ENCODE results near the gene ZNF683.

GRCh38 chr1:26413031-26413430 is 40.5 kb upstream of the ZNF683 start:
- TF ChIP-seq CTCF (conservative IDR thresholded peaks at IDR 0.05; ENCODE audit: low read depth, low read length) (no peak), POLR2A (IDR thresholded peaks at IDR 0.05; ENCODE audit: low read depth, low read length) (no peak), ELK1 (IDR thresholded peaks at IDR 0.05; ENCODE audit: borderline replicate concordance, low read depth, low read length) (no peak), BHLHE40 (IDR thresholded peaks at IDR 0.05; ENCODE audit: low read depth, low read length) (no peak), RAD21 (IDR thresholded peaks at IDR 0.05; ENCODE audit: low read length) (no peak), SMC3 (IDR thresholded peaks at IDR 0.05; ENCODE audit: low read depth, low read length) (no peak), RCOR1 (IDR thresholded peaks at IDR 0.05; ENCODE audit: insufficient replicate concordance, low read length) (no peak), CEBPB (IDR thresholded peaks at IDR 0.05; ENCODE audit: low read depth, low read length) (no peak)
- TF ChIP-seq, protein P1, sequence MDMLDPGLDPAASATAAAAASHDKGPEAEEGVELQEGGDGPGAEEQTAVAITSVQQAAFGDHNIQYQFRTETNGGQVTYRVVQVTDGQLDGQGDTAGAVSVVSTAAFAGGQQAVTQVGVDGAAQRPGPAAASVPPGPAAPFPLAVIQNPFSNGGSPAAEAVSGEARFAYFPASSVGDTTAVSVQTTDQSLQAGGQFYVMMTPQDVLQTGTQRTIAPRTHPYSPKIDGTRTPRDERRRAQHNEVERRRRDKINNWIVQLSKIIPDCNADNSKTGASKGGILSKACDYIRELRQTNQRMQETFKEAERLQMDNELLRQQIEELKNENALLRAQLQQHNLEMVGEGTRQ (IDR thresholded peaks at IDR 0.05; ENCODE audit: low read depth, low read length): no peak
